CD14-positive monocyte (primary cell): ENCODE measurements around the gene THUMPD2. TPM values are rescaled to one million over a fixed set of nuclear protein-coding genes. Genes with fewer than 3 reads are reported as not detected.

Experiments
- DNase-seq, 3 donors: peaks; one replicate each; pipeline ENCODE4 v3.0.0-alpha.2; 2011 to 2022
- H2AFZ ChIP-seq: 2 replicates; pipeline ENCODE4 v1.6.0; 2012; ENCODE audit warnings: mild to moderate bottlenecking, low read depth, low read length, inconsistent platforms; ENCODE audit not compliant: insufficient read depth, poor library complexity, severe bottlenecking
- H3K27ac ChIP-seq, 2 donors: 1 replicate in 1 of 2; 2 replicates in 1 of 2; pipeline ENCODE4 v1.5.1; 2012 to 2013; ENCODE audit warnings: low read length in 2 of 2, control low read depth in 1 of 2, inconsistent platforms in 1 of 2, low read depth in 1 of 2, mild to moderate bottlenecking in 1 of 2
- H3K27me3 ChIP-seq, 2 donors: one replicate each; pipeline versions ENCODE4 v1.6.0 to v1.6.1; 2011 to 2013; ENCODE audit warnings: low read length in 2 of 2; ENCODE audit not compliant: control insufficient read depth in 2 of 2, insufficient read depth in 2 of 2
- H3K36me3 ChIP-seq, 2 donors: replicated peaks in 1 of 2; 1 replicate in 1 of 2; 2 replicates in 1 of 2; pipeline versions ENCODE4 v1.5.1 to v1.6.1; 2012 to 2013; ENCODE audit warnings: low read length in 2 of 2, control low read depth in 1 of 2, inconsistent platforms in 1 of 2, mild to moderate bottlenecking in 1 of 2; ENCODE audit not compliant: insufficient read depth in 2 of 2, control insufficient read depth in 1 of 2
- H3K4me1 ChIP-seq, 2 donors: 1 replicate in 1 of 2; 2 replicates in 1 of 2; pipeline versions ENCODE4 v1.5.1 to v1.6.1; 2012 to 2013; ENCODE audit warnings: low read length in 2 of 2, control low read depth in 1 of 2, inconsistent platforms in 1 of 2, mild to moderate bottlenecking in 1 of 2, moderate library complexity in 1 of 2; ENCODE audit not compliant: insufficient read depth in 2 of 2, control insufficient read depth in 1 of 2
- H3K4me2 ChIP-seq: replicated peaks from 2 replicates; pipeline ENCODE3; 2012; ENCODE audit warnings: low read length, moderate library complexity, mild to moderate bottlenecking; ENCODE audit not compliant: poor library complexity, severe bottlenecking; ENCODE audit errors: extremely low read depth
- H3K4me3 ChIP-seq, 3 experiments: fragments of 200-600 bp in 1 of 3; sonication (generic) in 1 of 3; replicated peaks in 1 of 3; 1 replicate in 2 of 3; 2 replicates in 1 of 3; pipeline ENCODE4 v1.5.1; 2011 to 2013; ENCODE audit warnings: low read length in 3 of 3, mild to moderate bottlenecking in 3 of 3, control low read depth in 2 of 3, low read depth in 2 of 3, inconsistent platforms in 1 of 3, moderate library complexity in 1 of 3
- H3K79me2 ChIP-seq: 2 replicates; pipeline ENCODE4 v1.6.0; 2012; ENCODE audit warnings: mild to moderate bottlenecking, control low read depth, inconsistent platforms, low read length, moderate library complexity; ENCODE audit not compliant: insufficient read depth
- H3K9ac ChIP-seq: 2 replicates; pipeline ENCODE4 v1.6.0; 2017; ENCODE audit warnings: low read length, mild to moderate bottlenecking; ENCODE audit not compliant: insufficient read depth, poor library complexity, severe bottlenecking
- H3K9me3 ChIP-seq, 2 donors: replicated peaks in 1 of 2; 1 replicate in 1 of 2; 2 replicates in 1 of 2; pipeline versions ENCODE4 v1.5.1 to v1.6.1; 2012 to 2013; ENCODE audit warnings: low read length in 2 of 2, control low read depth in 1 of 2; ENCODE audit not compliant: control insufficient read depth in 1 of 2, insufficient read depth in 1 of 2
- H4K20me1 ChIP-seq: 2 replicates; pipeline ENCODE4 v1.6.0; 2012; ENCODE audit warnings: mild to moderate bottlenecking, low read length, control low read depth, moderate library complexity; ENCODE audit not compliant: insufficient read depth
- H3K27ac Mint-ChIP-seq, 7 donors: one replicate each; pipeline ENCODE4 v1.8.0; 2020; ENCODE audit warnings: mild to moderate bottlenecking in 7 of 7, mixed read lengths in 7 of 7, moderate library complexity in 6 of 7, inconsistent platforms in 2 of 7
- H3K27me3 Mint-ChIP-seq, 3 donors: one replicate each; pipeline ENCODE4 v1.8.0; 2021 to 2022; ENCODE audit warnings: low read depth in 3 of 3, mild to moderate bottlenecking in 3 of 3, mixed read lengths in 3 of 3, moderate library complexity in 3 of 3, inconsistent platforms in 1 of 3
- H3K36me3 Mint-ChIP-seq, 2 donors: one replicate each; pipeline ENCODE4 v1.8.0; 2020; ENCODE audit warnings: mixed read lengths in 2 of 2, inconsistent platforms in 1 of 2, mild to moderate bottlenecking in 1 of 2
- H3K4me1 Mint-ChIP-seq: one replicate; pipeline ENCODE4 v1.8.0; 2020; ENCODE audit warnings: mild to moderate bottlenecking, mixed read lengths
- H3K4me3 Mint-ChIP-seq, 2 donors: one replicate each; pipeline ENCODE4 v1.8.0; 2020; ENCODE audit warnings: mild to moderate bottlenecking in 2 of 2, mixed read lengths in 2 of 2, moderate library complexity in 1 of 2
- H3K9me3 Mint-ChIP-seq, 7 donors: one replicate each; pipeline ENCODE4 v1.8.0; 2020 to 2022; ENCODE audit warnings: mixed read lengths in 7 of 7, mild to moderate bottlenecking in 6 of 7, moderate library complexity in 6 of 7, inconsistent platforms in 2 of 7
- WGBS: methylation state at CpG from one replicate; pipeline ENCODE4 v1.1.5; 2013; ENCODE audit warnings: missing lambda C conversion rate; ENCODE audit not compliant: insufficient coverage; 5-methylcytosine and 5-hydroxymethylcytosine counted together
- intact Hi-C, 2 donors: fragments of 100-400 bp; cut with micrococcal nuclease; formaldehyde crosslinking; loops; one replicate each; pipeline versions ENCODE4 v1.15.0 to v1.15.1; 2023
- polyA plus RNA-seq, 3 donors: library from polyadenylated mRNA; depleted of rRNA in 1 of 3; unstranded in 2 of 3; stranded (reverse) in 1 of 3; fragments of 300-500 nt in 2 of 3; fragments of >200 nt in 1 of 3; fragmentation: Illumina TruSeq in 2 of 3; gene quantifications; 1 replicate in 2 of 3; 2 replicates in 1 of 3; pipeline ENCODE4 v1.2.3, GENCODE V29; 2012 to 2021
- TF ChIP-seq, protein P1 (sequence below): fragments of 200-600 bp; IDR thresholded peaks from one replicate; pipeline ENCODE4 v1.8.0; 2022; ENCODE audit warnings: antibody characterized with exemption, mild to moderate bottlenecking

Gene THUMPD2
- polyA plus RNA-seq, 3 donors, result 2.8 to 5.9 (median 4.2) TPM

DNA sequence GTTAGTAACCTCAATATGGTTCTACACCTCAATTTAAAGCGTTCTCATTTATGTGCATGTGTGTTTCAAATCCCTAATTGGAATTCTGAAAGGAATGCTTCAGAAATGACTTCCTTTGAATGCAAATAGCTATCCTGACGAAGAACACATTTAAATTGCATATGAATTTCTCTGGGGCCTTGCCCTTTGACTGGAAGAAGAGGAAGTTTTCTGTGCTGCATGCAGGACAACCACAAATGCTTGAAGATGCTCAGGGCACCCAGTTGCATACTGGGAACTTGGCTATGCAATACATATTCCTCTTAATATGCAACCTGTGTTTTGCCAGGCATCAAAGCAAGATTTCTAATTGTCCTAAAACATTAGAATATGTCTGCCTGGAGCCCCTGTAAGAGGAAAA is 58.1 kb downstream of the THUMPD2 start:
- no peak overlapping the region for H3K4me3 Mint-ChIP-seq
- no peak overlapping the region for H3K4me2 ChIP-seq
- no peak overlapping the region for H3K27ac ChIP-seq
- H3K36me3 ChIP-seq, result no peaks in the 10 kb centered on the region
- intact Hi-C loops, result no loop called here
- no peaks in the 10 kb centered on the region for H4K20me1 ChIP-seq
- no peaks in the 10 kb centered on the region for H3K79me2 ChIP-seq
- H3K9me3 Mint-ChIP-seq, result no peaks in the 10 kb centered on the region
- H3K27me3 ChIP-seq, result no peaks in the 10 kb centered on the region
- H2AFZ ChIP-seq, result no peak overlapping the region
- no peak overlapping the region for H3K4me3 ChIP-seq
- no peaks in the 10 kb centered on the region for H3K4me1 Mint-ChIP-seq
- H3K4me1 ChIP-seq, result no peaks in the 10 kb centered on the region
- no peak for DNase-seq
- 100% methylated on average over 1 of the region's 2 CpGs for WGBS
- H3K27me3 Mint-ChIP-seq, result peaks cover 0 to under 1% (median 0%) of the 10 kb centered on the region in 3 donors
- TF ChIP-seq, protein P1, sequence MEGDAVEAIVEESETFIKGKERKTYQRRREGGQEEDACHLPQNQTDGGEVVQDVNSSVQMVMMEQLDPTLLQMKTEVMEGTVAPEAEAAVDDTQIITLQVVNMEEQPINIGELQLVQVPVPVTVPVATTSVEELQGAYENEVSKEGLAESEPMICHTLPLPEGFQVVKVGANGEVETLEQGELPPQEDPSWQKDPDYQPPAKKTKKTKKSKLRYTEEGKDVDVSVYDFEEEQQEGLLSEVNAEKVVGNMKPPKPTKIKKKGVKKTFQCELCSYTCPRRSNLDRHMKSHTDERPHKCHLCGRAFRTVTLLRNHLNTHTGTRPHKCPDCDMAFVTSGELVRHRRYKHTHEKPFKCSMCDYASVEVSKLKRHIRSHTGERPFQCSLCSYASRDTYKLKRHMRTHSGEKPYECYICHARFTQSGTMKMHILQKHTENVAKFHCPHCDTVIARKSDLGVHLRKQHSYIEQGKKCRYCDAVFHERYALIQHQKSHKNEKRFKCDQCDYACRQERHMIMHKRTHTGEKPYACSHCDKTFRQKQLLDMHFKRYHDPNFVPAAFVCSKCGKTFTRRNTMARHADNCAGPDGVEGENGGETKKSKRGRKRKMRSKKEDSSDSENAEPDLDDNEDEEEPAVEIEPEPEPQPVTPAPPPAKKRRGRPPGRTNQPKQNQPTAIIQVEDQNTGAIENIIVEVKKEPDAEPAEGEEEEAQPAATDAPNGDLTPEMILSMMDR, result no peak
- H3K36me3 Mint-ChIP-seq, result no peaks in the 10 kb centered on the region
- no peak overlapping the region for H3K27ac Mint-ChIP-seq
- no peaks in the 10 kb centered on the region for H3K9me3 ChIP-seq
- H3K9ac ChIP-seq, result no peak overlapping the region

DNA sequence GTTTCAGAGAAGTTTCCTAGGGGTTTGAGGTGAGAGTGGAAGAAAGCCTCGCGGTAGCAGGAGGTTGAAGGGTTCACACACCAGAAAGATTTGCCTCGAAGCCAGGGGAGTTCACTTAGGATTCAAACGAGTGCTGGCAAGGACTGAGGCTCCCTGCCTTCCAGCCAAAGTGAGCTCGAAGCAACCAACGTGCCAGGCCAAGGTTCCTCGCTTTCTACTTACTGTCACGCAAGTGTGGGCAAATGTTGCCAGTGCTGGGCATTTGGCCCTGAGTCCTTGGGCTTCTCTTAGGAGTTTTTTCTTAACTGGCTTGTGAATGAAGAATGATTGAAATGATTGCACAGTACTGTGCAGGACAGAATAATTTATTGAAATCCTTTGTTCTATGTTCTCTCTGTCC is 59.7 kb downstream of the THUMPD2 start:
- no peak overlapping the region for H3K9ac ChIP-seq
- H3K36me3 ChIP-seq, result no peaks in the 10 kb centered on the region
- 97% methylated on average over 8 of the region's 8 CpGs for WGBS
- H3K4me3 ChIP-seq, result no peak overlapping the region
- TF ChIP-seq, protein P1, result no peak
- no peak overlapping the region for H3K4me2 ChIP-seq
- H4K20me1 ChIP-seq, result no peaks in the 10 kb centered on the region
- no peak overlapping the region for H3K27ac Mint-ChIP-seq
- no peaks in the 10 kb centered on the region for H3K4me1 Mint-ChIP-seq
- DNase-seq, result no peak
- H3K4me3 Mint-ChIP-seq, result no peak overlapping the region
- intact Hi-C loops, result no loop called here
- no peaks in the 10 kb centered on the region for H3K79me2 ChIP-seq
- no peaks in the 10 kb centered on the region for H3K27me3 Mint-ChIP-seq
- no peaks in the 10 kb centered on the region for H3K27me3 ChIP-seq
- no peak overlapping the region for H2AFZ ChIP-seq
- H3K9me3 Mint-ChIP-seq, result no peaks in the 10 kb centered on the region
- no peaks in the 10 kb centered on the region for H3K4me1 ChIP-seq
- no peaks in the 10 kb centered on the region for H3K36me3 Mint-ChIP-seq
- no peaks in the 10 kb centered on the region for H3K9me3 ChIP-seq
- H3K27ac ChIP-seq, result no peak overlapping the region
